K562 (cell line): ENCODE measurements around the gene ZNF80. TPM values are rescaled to one million over a fixed set of nuclear protein-coding genes. Genes with fewer than 3 reads are reported as not detected.

Experiments
- ATAC-seq: fragments of 200-7000 bp; cut with Tn5 transposase; 3 replicates; pipeline ENCODE4 v1.9.1; 2020; ENCODE audit warnings: moderate library complexity
- BruUV-seq: library from RNA; stranded (reverse); fragments of 400-500 nt; replicated peaks from 2 replicates; lab custom pipeline; 2021; lab: Mats Ljungman, UMichigan
- CTCF ChIA-PET: fragments of 300-600 bp; formaldehyde crosslinking; extraction: SDS; loops from one replicate; lab custom pipeline; 2021; ENCODE audit warnings: low intra/inter-chr PET ratio; lab: Yijun Ruan, JAX
- POLR2A ChIA-PET: fragments of 300-600, 350-650 bp; sonication (Branson Sonifier 250); formaldehyde crosslinking; extraction: SDS; loops from one replicate; lab custom pipeline; 2021; ENCODE audit warnings: antibody characterized with exemption, inconsistent platforms; lab: Yijun Ruan, JAX
- DNase-seq, 4 experiments: peaks; one replicate each; pipeline versions ENCODE4 v3.0.0 to v3.0.0-alpha.2; 2011 to 2018; ENCODE audit warnings: low spot score in 3 of 4, mixed read lengths in 3 of 4; ENCODE audit errors: extremely low read depth in 1 of 4
- FAIRE-seq: peaks from 2 replicates; lab custom pipeline; 2011; peaks lifted over from hg19 to GRCh38; lab: Jason Lieb, UNC
- H2AFZ ChIP-seq: 2 replicates; pipeline ENCODE4 v1.6.0; 2011; ENCODE audit warnings: low read depth, low read length, control low read depth, inconsistent platforms
- H3K27ac ChIP-seq: fragments of 200-600 bp; 3 replicates; pipeline ENCODE4 v1.8.0; 2011; ENCODE audit warnings: low read depth, mild to moderate bottlenecking, control low read depth, inconsistent platforms, low read length, moderate library complexity, mixed read lengths; ENCODE audit errors: extremely low read depth
- H3K27me3 ChIP-seq, 2 experiments: fragments of 300-600 bp in 1 of 2; 2 replicates in 1 of 2; 3 replicates in 1 of 2; pipeline versions ENCODE4 v1.6.0 to v1.8.0; 2011; ENCODE audit warnings: inconsistent platforms in 2 of 2, low read length in 2 of 2, mild to moderate bottlenecking in 1 of 2, mixed read lengths in 1 of 2, moderate library complexity in 1 of 2; ENCODE audit not compliant: control insufficient read depth in 2 of 2, insufficient read depth in 2 of 2
- H3K36me3 ChIP-seq: fragments of 300-600 bp; 3 replicates; pipeline ENCODE4 v1.8.0; 2011; ENCODE audit warnings: mild to moderate bottlenecking, low read length, inconsistent platforms; ENCODE audit not compliant: control insufficient read depth, insufficient read depth
- H3K4me1 ChIP-seq, 2 experiments: fragments of 200-600 bp in 1 of 2; replicated peaks in 1 of 2; 2 replicates in 1 of 2; 3 replicates in 1 of 2; pipeline versions ENCODE4 v1.5.1 to v1.8.0; 2011; ENCODE audit warnings: inconsistent platforms in 2 of 2, low read length in 2 of 2, mild to moderate bottlenecking in 1 of 2, mixed read lengths in 1 of 2, moderate library complexity in 1 of 2; ENCODE audit not compliant: control insufficient read depth in 2 of 2, insufficient read depth in 2 of 2
- H3K4me2 ChIP-seq: 2 replicates; pipeline ENCODE4 v1.6.1; 2011; ENCODE audit warnings: low read length, control low read depth, inconsistent platforms, mixed read lengths; ENCODE audit not compliant: insufficient read depth
- H3K4me3 ChIP-seq: fragments of 200-600 bp; sonication (generic), shearing (Covaris generic); 2 replicates; pipeline ENCODE4 v1.5.1; 2016; ENCODE audit warnings: control low read depth, inconsistent platforms
- H3K79me2 ChIP-seq: fragments of 200-600 bp; 3 replicates; pipeline ENCODE4 v1.8.0; 2011; ENCODE audit warnings: low read length, inconsistent platforms; ENCODE audit not compliant: control insufficient read depth, insufficient read depth
- H3K9ac ChIP-seq, 2 experiments: 2 replicates each; pipeline versions ENCODE4 v1.6.0 to v1.6.1; 2011; ENCODE audit warnings: low read depth in 2 of 2, low read length in 2 of 2, control low read depth in 1 of 2, inconsistent platforms in 1 of 2, mild to moderate bottlenecking in 1 of 2, mixed read lengths in 1 of 2; ENCODE audit not compliant: insufficient read depth in 1 of 2
- H3K9me1 ChIP-seq: one replicate; pipeline ENCODE4 v1.6.0; 2011; ENCODE audit warnings: inconsistent platforms, mild to moderate bottlenecking, low read length, moderate library complexity; ENCODE audit not compliant: control insufficient read depth, insufficient read depth
- H3K9me3 ChIP-seq: replicated peaks from 2 replicates; pipeline ENCODE4 v1.5.1; 2011; ENCODE audit warnings: low read depth, low read length, inconsistent platforms; ENCODE audit not compliant: control insufficient read depth, insufficient read depth
- H4K20me1 ChIP-seq: replicated peaks from 2 replicates; pipeline ENCODE4 v1.6.1; 2011; ENCODE audit warnings: low read length, inconsistent platforms, mixed read lengths; ENCODE audit not compliant: control insufficient read depth, insufficient read depth
- BRCA1 ChIP-seq, 2 experiments: fragments of 450-650 bp in 1 of 2; sonication (generic) in 1 of 2; formaldehyde crosslinking in 1 of 2; IDR thresholded peaks; 2 replicates each; pipeline versions ENCODE4 v1.5.0 to v1.6.1; 2017 to 2020; ENCODE audit warnings: mild to moderate bottlenecking in 1 of 2, missing genetic modification reagents in 1 of 2
- ESRRB ChIP-seq: fragments of 250-450 bp; sonication (Bioruptor Pico); IDR thresholded peaks from 2 replicates; pipeline ENCODE4 v1.5.0; 2020; ENCODE audit warnings: mild to moderate bottlenecking, moderate library complexity, borderline replicate concordance
- FOXM1 ChIP-seq, 2 experiments: fragments of 450-650 bp in 1 of 2; sonication (generic) in 1 of 2; formaldehyde crosslinking in 1 of 2; IDR thresholded peaks; 2 replicates each; pipeline versions ENCODE4 v1.6.1 to v1.9.0; 2017 to 2022; ENCODE audit warnings: low read depth in 2 of 2, mild to moderate bottlenecking in 2 of 2, missing genetic modification reagents in 1 of 2, moderate library complexity in 1 of 2
- KAT8 ChIP-seq: fragments of 450-650 bp; IDR thresholded peaks from 2 replicates; pipeline ENCODE4 v1.6.1; 2016; ENCODE audit warnings: low read depth, mild to moderate bottlenecking
- MEIS2 ChIP-seq: fragments of 450-650 bp; IDR thresholded peaks from 2 replicates; pipeline ENCODE4 v1.6.1; 2014; ENCODE audit warnings: mild to moderate bottlenecking; ENCODE audit not compliant: partially characterized antibody
- PHTF2 ChIP-seq: fragments of 250-450 bp; sonication (Bioruptor Pico); IDR thresholded peaks from 2 replicates; pipeline ENCODE4 v1.5.0; 2021; ENCODE audit warnings: mild to moderate bottlenecking
- POLR2B ChIP-seq: fragments of 450-650 bp; IDR thresholded peaks from 2 replicates; pipeline ENCODE4 v1.6.1; 2018; ENCODE audit warnings: low read depth; ENCODE audit not compliant: partially characterized antibody
- RFX7 ChIP-seq: fragments of 250-450 bp; sonication (Bioruptor Pico); IDR thresholded peaks from 2 replicates; pipeline ENCODE4 v1.5.1; 2021; ENCODE audit warnings: mild to moderate bottlenecking
- SRSF7 ChIP-seq: fragments of 200-400 bp; formaldehyde crosslinking; optimal IDR thresholded peaks from 2 replicates; pipeline ENCODE3; 2017; ENCODE audit warnings: mild to moderate bottlenecking, low read depth, low read length
- YY1 ChIP-seq, 3 experiments: IDR thresholded peaks; 2 replicates each; pipeline ENCODE4 v1.6.1; 2011; ENCODE audit warnings: low read length in 2 of 3, mild to moderate bottlenecking in 2 of 3, moderate library complexity in 2 of 3, borderline replicate concordance in 1 of 3, control low read depth in 1 of 3, low read depth in 1 of 3; ENCODE audit not compliant: insufficient read depth in 3 of 3, insufficient replicate concordance in 2 of 3, control insufficient read depth in 1 of 3, insufficient read length in 1 of 3; ENCODE audit errors: extremely low read depth in 1 of 3
- ZNF224 ChIP-seq: sonication (generic); formaldehyde crosslinking; IDR thresholded peaks from 2 replicates; pipeline ENCODE4 v1.8.0; 2022; ENCODE audit warnings: mild to moderate bottlenecking, missing genetic modification reagents
- WGBS: fragments of 100-300 bp; shearing (Covaris generic); methylation state at CpG from one replicate; pipeline ENCODE4 v1.1.6; 2016; ENCODE audit warnings: low coverage, mixed read lengths; ENCODE audit not compliant: insufficient coverage; ENCODE audit errors: missing lambda C conversion rate; 5-methylcytosine and 5-hydroxymethylcytosine counted together
- in situ Hi-C: fragments of 300-500 bp; cut with MboI; formaldehyde crosslinking; loops from 4 replicates; pipeline ENCODE4 v1.15.0; 2018; ENCODE audit warnings: inconsistent platforms, mixed read lengths
- intact Hi-C: fragments of 100-400 bp; cut with micrococcal nuclease; formaldehyde crosslinking; loops from 2 replicates; pipeline ENCODE4 v1.14.2; 2022
- polyA plus RNA-seq, 8 experiments: library from polyadenylated mRNA; depleted of rRNA in 4 of 8; stranded (reverse) in 5 of 8; unstranded in 3 of 8; fragments of >200 nt; fragmentation: Nextera tagmentation in 2 of 8; fragmentation: Illumina TruSeq in 1 of 8; extraction: Ambion mirVana in 2 of 8; extraction: Trizol in 1 of 8; gene quantifications; 2 replicates each; pipeline versions ENCODE4 v1.2.1 to v1.2.3, GENCODE V29; 2011 to 2014; ENCODE audit warnings: inconsistent platforms in 1 of 8, missing spikeins in 1 of 8
- total RNA-seq, 7 experiments: library from RNA; depleted of rRNA in 6 of 7; stranded (reverse); fragments of >200 nt in 6 of 7; fragmentation: Illumina TruSeq in 2 of 7; extraction: Trizol in 2 of 7; gene quantifications; 2 replicates each; pipeline versions ENCODE4 v1.2.1 to v1.2.3, GENCODE V29; 2011 to 2021; ENCODE audit warnings: low replicate concordance in 1 of 7
- TF ChIP-seq, protein P1 (sequence below): fragments of 250-450 bp; sonication (Bioruptor Pico); IDR thresholded peaks from 2 replicates; pipeline ENCODE4 v1.6.1; 2021; ENCODE audit warnings: mild to moderate bottlenecking
- TF ChIP-seq, protein P2 (sequence below): fragments of 450-650 bp; formaldehyde crosslinking; IDR thresholded peaks from 2 replicates; pipeline ENCODE4 v1.4.0; 2022; ENCODE audit warnings: mild to moderate bottlenecking, moderate library complexity

ZNF80 gene
- total and polyA plus RNA-seq, 9 of the 15 experiments (the other 6 are each of a cell fraction or from before 2014, with no cell fraction given) = 0.01 to 0.07 (median 0.04) TPM; not detected in 3

DNA sequence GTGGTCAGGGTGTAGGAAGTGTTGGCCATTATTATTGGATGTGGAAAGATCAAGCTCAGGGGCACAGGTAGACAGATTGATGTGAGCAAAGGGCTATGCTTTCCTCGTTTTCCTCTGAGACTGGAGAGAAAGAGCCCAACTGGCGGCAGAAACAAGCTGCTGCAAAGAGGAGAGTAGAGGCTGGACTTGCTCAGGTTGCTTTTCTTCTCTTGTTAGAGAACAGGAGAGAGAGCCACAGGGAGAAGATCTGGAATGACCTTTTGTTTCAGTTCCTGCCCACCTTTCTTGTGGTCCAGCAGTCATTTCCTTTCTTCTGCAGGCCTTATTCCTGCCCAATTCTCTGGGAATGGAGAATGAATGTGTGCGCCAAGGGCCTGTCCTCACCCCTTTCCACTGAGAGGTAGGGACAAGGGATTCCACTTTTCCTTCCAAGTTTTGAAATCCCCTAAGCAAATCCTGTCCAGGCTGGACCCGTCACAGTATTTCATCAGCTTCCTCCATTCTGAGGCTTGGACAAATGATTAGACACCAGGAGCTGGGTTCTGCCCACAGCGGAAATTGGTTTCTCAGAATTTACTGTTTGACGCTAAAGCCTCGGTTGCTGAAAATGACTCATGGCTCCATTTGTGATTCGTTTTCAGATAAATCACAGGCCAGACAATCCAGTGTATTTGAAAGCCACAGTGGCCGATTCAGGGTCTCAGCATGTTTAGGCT is 16.1 kb downstream of the ZNF80 start (continued):
- TF ChIP-seq ESRRB (CRISPR knock-in tag) = no peak
- TF ChIP-seq, protein P1, sequence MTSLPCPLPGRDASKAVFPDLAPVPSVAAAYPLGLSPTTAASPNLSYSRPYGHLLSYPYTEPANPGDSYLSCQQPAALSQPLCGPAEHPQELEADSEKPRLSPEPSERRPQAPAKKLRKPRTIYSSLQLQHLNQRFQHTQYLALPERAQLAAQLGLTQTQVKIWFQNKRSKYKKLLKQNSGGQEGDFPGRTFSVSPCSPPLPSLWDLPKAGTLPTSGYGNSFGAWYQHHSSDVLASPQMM (CRISPR knock-in tag) = no peak
- TF ChIP-seq, all 486 proteins: peak for 9

DNA sequence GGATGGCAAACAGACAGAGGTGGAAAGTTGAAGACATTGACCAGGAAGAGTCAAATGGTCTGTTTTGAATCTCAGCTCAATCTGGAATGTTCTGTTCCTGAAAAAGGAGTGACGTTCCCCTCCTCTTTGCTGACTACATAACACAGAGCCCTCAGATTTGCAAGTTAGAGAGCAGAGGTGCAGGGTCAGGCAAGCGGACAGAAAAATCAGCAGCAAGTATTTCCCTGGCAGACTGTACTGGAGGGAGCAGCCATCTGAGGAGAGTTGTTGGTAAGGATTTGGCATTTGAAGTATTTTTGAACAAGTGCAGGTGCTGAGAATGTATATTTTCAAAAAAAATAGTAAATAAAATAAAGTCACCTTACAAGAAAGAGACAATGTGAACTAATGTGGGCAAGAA is 17.6 kb downstream of the ZNF80 start:
- ATAC-seq (no peak), FAIRE-seq (no peak), DNase-seq (no peak)
- Histone ChIP-seq H3K4me3 (no peak overlapping the region), H4K20me1 (no peaks in the 10 kb centered on the region), H3K79me2 (no peaks in the 10 kb centered on the region), H3K9me3 (no peaks in the 10 kb centered on the region), H3K4me2 (no peak overlapping the region), H3K36me3 (no peaks in the 10 kb centered on the region), H3K9me1 (no peaks in the 10 kb centered on the region), H3K27me3 (no peaks in the 10 kb centered on the region), H3K4me1 (no peaks in the 10 kb centered on the region), H3K9ac (no peak overlapping the region), H2AFZ (no peak overlapping the region), H3K27ac (no peak overlapping the region)
- in situ Hi-C loops = no loop called here
- TF ChIP-seq YY1 (IDR thresholded peaks at IDR 0.05; ENCODE audit: borderline replicate concordance in 1 of 3, control insufficient read depth in 1 of 3, extremely low read depth in 1 of 3, insufficient read depth in 3 of 3, insufficient read length in 1 of 3, insufficient replicate concordance in 2 of 3, low read depth in 1 of 3, low read length in 2 of 3) (no peak), KAT8 (no peak), RFX7 (CRISPR knock-in tag) (no peak), ZNF224 (no peak), PHTF2 (no peak), POLR2B (no peak), FOXM1 (IDR thresholded peaks at IDR 0.05; ENCODE audit: low read depth) (no peak), FOXM1 (CRISPR knock-in tag; IDR thresholded peaks at IDR 0.05; ENCODE audit: low read depth) (no peak), BRCA1 (IDR thresholded peaks at IDR 0.05) (no peak), BRCA1 (CRISPR knock-in tag; IDR thresholded peaks at IDR 0.05) (no peak), SRSF7 (no peak), MEIS2 (no peak)
- TF ChIP-seq, protein P2, sequence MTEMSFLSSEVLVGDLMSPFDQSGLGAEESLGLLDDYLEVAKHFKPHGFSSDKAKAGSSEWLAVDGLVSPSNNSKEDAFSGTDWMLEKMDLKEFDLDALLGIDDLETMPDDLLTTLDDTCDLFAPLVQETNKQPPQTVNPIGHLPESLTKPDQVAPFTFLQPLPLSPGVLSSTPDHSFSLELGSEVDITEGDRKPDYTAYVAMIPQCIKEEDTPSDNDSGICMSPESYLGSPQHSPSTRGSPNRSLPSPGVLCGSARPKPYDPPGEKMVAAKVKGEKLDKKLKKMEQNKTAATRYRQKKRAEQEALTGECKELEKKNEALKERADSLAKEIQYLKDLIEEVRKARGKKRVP (CRISPR knock-in tag) = no peak
- ChIA-PET CTCF (no interaction called here), POLR2A (no interaction called here)
- intact Hi-C loops = no loop called here
- BruUV-seq = no TSS peak
- WGBS = 15% methylated on average over 2 of the region's 2 CpGs
